Stomach (tissue), 4 donors: Measurements from ENCODE around the gene LMX1A.

ENCODE experiments used
- CTCF ChIP-seq, 7 experiments: fragments of 450-650 bp in 4 of 7; fragments of 200-600 bp in 3 of 7; sonication (generic) in 3 of 7; IDR thresholded peaks; one replicate each; pipeline ENCODE4 v1.5.1; 2016 to 2019; ENCODE audit warnings: antibody characterized with exemption in 7 of 7, control low read depth in 2 of 7, mild to moderate bottlenecking in 1 of 7
- POLR2A ChIP-seq, 4 donors: fragments of 450-650 bp; IDR thresholded peaks; one replicate each; pipeline ENCODE4 v1.6.1; 2016; ENCODE audit warnings: antibody characterized with exemption in 4 of 4, control low read depth in 2 of 4, mild to moderate bottlenecking in 1 of 4, moderate library complexity in 1 of 4

- TF ChIP-seq CTCF (IDR thresholded peaks at IDR 0.05) (no peak), POLR2A (IDR thresholded peaks at IDR 0.05) (no peak)
These were observed 49.7 kb downstream of the LMX1A start for GRCh38 chr1:165306543-165307434.
